Upper lobe of right lung (tissue), 1 donor: ENCODE data around the gene CYSLTR1. TPM values are rescaled to one million over a fixed set of nuclear protein-coding genes. Genes with fewer than 3 reads are reported as not detected.
"Not testable (repeated sequence)": the region's sequence is repeated elsewhere in the genome, so short reads cannot be mapped to it uniquely, and the experiment has no call there.

Experiments
- ATAC-seq: fragments of 200-7000 bp; cut with Tn5 transposase; one replicate; pipeline ENCODE4 v1.9.1; 2020; ENCODE audit warnings: mild to moderate bottlenecking, moderate library complexity
- DNase-seq: peaks from one replicate; pipeline ENCODE4 v3.0.0-alpha.2; 2020
- H3K27ac ChIP-seq: fragments of 200-600 bp; one replicate; pipeline ENCODE4 v1.8.0; 2022
- H3K27me3 ChIP-seq: fragments of 200-600 bp; one replicate; pipeline ENCODE4 v1.8.0; 2022; ENCODE audit warnings: mild to moderate bottlenecking
- H3K36me3 ChIP-seq: fragments of 200-600 bp; one replicate; pipeline ENCODE4 v1.8.0; 2022
- H3K4me1 ChIP-seq: fragments of 200-600 bp; one replicate; pipeline ENCODE4 v1.8.0; 2022
- H3K4me3 ChIP-seq: fragments of 200-600 bp; one replicate; pipeline ENCODE4 v1.8.0; 2022; ENCODE audit warnings: mild to moderate bottlenecking
- H3K9me3 ChIP-seq: fragments of 200-600 bp; one replicate; pipeline ENCODE4 v1.8.0; 2022
- CTCF ChIP-seq: fragments of 200-600 bp; IDR thresholded peaks from one replicate; pipeline ENCODE4 v1.8.0; 2022; ENCODE audit warnings: antibody characterized with exemption
- intact Hi-C: fragments of 100-400 bp; cut with DNase I; formaldehyde crosslinking; loops from one replicate; pipeline ENCODE4 v1.11.0; 2022
- total RNA-seq: library from RNA; stranded (reverse); fragmentation: NEBNext Ultra II Directional; extraction: Animal tissue kit (Norgen Biotek cat#: 25700); gene quantifications from one replicate; pipeline ENCODE4 v1.2.1, GENCODE V29; 2021
- donor health status: DM: no; HTN: yes; CAD: no; lungs with severe emphysema.

Gene CYSLTR1
- total RNA-seq, 1 donor from 2014 or later, result 8.7 TPM

GRCh38 chrX:78307665-78308064 is 19.7 kb downstream of the CYSLTR1 start:
- TF ChIP-seq CTCF, result no peak

GRCh38 chrX:78303086-78303485 is 24.3 kb downstream of the CYSLTR1 start:
- Histone ChIP-seq H3K4me3 (no peak overlapping the region), H3K9me3 (no peaks in the 10 kb centered on the region), H3K36me3 (no peaks in the 10 kb centered on the region), H3K27ac (no peak overlapping the region), H3K4me1 (no peaks in the 10 kb centered on the region), H3K27me3 (no peaks in the 10 kb centered on the region)
- DNase-seq, result no peak
- no peak for TF ChIP-seq CTCF
- no peak for ATAC-seq
- intact Hi-C loops, result no loop called here

More at GRCh38 chrX:78307665-78308064, 19.7 kb downstream of the CYSLTR1 start:
- ATAC-seq (no peak), DNase-seq (no peak)
- Histone ChIP-seq H3K36me3 (no peaks in the 10 kb centered on the region), H3K4me1 (no peaks in the 10 kb centered on the region), H3K27me3 (no peaks in the 10 kb centered on the region), H3K9me3 (no peaks in the 10 kb centered on the region), H3K27ac (no peak overlapping the region), H3K4me3 (no peak overlapping the region)
- intact Hi-C loops, result no loop called here

GRCh38 chrX:78300933-78301332 is 26.5 kb downstream of the CYSLTR1 start:
- H3K4me1 ChIP-seq, DNase-seq, ATAC-seq, intact Hi-C loops, H3K9me3 ChIP-seq, H3K4me3 ChIP-seq, H3K36me3 ChIP-seq, H3K27ac ChIP-seq, H3K27me3 ChIP-seq: not testable (repeated sequence)

GRCh38 chrX:78283511-78283910 is 43.9 kb downstream of the CYSLTR1 start:
- H3K9me3 ChIP-seq, result no peaks in the 10 kb centered on the region
- no peak overlapping the region for H3K27ac ChIP-seq
- no peak overlapping the region for H3K4me3 ChIP-seq
- H3K36me3 ChIP-seq, result no peaks in the 10 kb centered on the region
- ATAC-seq, result no peak
- intact Hi-C loops, result no loop called here
- no peaks in the 10 kb centered on the region for H3K4me1 ChIP-seq
- no peak for TF ChIP-seq CTCF
- no peak for DNase-seq
- no peaks in the 10 kb centered on the region for H3K27me3 ChIP-seq

- intact Hi-C loops, result no loop called here
- ATAC-seq (no peak), DNase-seq (no peak)
- Histone ChIP-seq H3K4me3 (no peak overlapping the region), H3K27me3 (no peaks in the 10 kb centered on the region), H3K4me1 (no peaks in the 10 kb centered on the region), H3K36me3 (no peaks in the 10 kb centered on the region), H3K9me3 (no peaks in the 10 kb centered on the region), H3K27ac (no peak overlapping the region)
- no peak for TF ChIP-seq CTCF
Measured at GRCh38 chrX:78237127-78237526, 90.3 kb downstream of the CYSLTR1 start.

- H3K4me3 ChIP-seq, DNase-seq, ATAC-seq, intact Hi-C loops, H3K27me3 ChIP-seq, H3K27ac ChIP-seq, H3K36me3 ChIP-seq, H3K4me1 ChIP-seq, H3K9me3 ChIP-seq: not testable (repeated sequence)
Measured at GRCh38 chrX:78226047-78226446, 101.4 kb downstream of the CYSLTR1 start.

Other genes starting within 250 kb of the CYSLTR1 start
- gene PGK1, start 223.4 kb downstream of the CYSLTR1 start, total RNA-seq, result 250 TPM
- 12.9 TPM for gene TAF9B, start 188.0 kb downstream of the CYSLTR1 start, total RNA-seq